Measurements from ENCODE around the gene GLIS1.

The GLIS1 gene

GRCh38 chr1:53622531-53622930 lies 116.4 kb downstream of the GLIS1 start:
- H3K9me3 Mint-ChIP-seq: no peaks in the 10 kb centered on the region
- DNase-seq: no peak
- no peak for ATAC-seq
- H3K27me3 Mint-ChIP-seq: no peaks in the 10 kb centered on the region
- no peaks in the 10 kb centered on the region for H3K4me1 Mint-ChIP-seq
- H3K4me3 Mint-ChIP-seq: no peak overlapping the region
- no peak overlapping the region for H3K27ac Mint-ChIP-seq

- DNase-seq: no peak
- Mint-ChIP-seq H3K27ac (no peak overlapping the region), H3K9me3 (no peaks in the 10 kb centered on the region), H3K4me1 (no peaks in the 10 kb centered on the region), H3K4me3 (no peak overlapping the region), H3K27me3 (no peaks in the 10 kb centered on the region)
- ATAC-seq: no peak
Measured at GRCh38 chr1:53621144-53621543, 117.8 kb downstream of the GLIS1 start.

GRCh38 chr1:53620061-53620855 lies 118.7 kb downstream of the GLIS1 start:
- no peak for DNase-seq
- Mint-ChIP-seq H3K27ac (no peak overlapping the region), H3K4me3 (no peak overlapping the region), H3K9me3 (no peaks in the 10 kb centered on the region), H3K27me3 (no peaks in the 10 kb centered on the region), H3K4me1 (no peaks in the 10 kb centered on the region)
- no peak for ATAC-seq

GRCh38 chr1:53619367-53620060 lies 119.5 kb downstream of the GLIS1 start:
- no peaks in the 10 kb centered on the region for H3K9me3 Mint-ChIP-seq

GRCh38 chr1:53618500-53619366 lies 120.2 kb downstream of the GLIS1 start:
- no peaks in the 10 kb centered on the region for H3K9me3 Mint-ChIP-seq
- H3K27me3 Mint-ChIP-seq: no peaks in the 10 kb centered on the region
- H3K4me3 Mint-ChIP-seq: no peak overlapping the region
- no peak for DNase-seq
- H3K27ac Mint-ChIP-seq: no peak overlapping the region
- H3K4me1 Mint-ChIP-seq: no peaks in the 10 kb centered on the region
- ATAC-seq: no peak

More at GRCh38 chr1:53619367-53620060, 119.5 kb downstream of the GLIS1 start:
- H3K4me3 Mint-ChIP-seq: no peak overlapping the region
- no peaks in the 10 kb centered on the region for H3K27me3 Mint-ChIP-seq
- H3K27ac Mint-ChIP-seq: no peak overlapping the region
- H3K4me1 Mint-ChIP-seq: no peaks in the 10 kb centered on the region
- DNase-seq (no peak), ATAC-seq (no peak)

- Mint-ChIP-seq H3K9me3 (no peaks in the 10 kb centered on the region), H3K27ac (no peak overlapping the region)
Measured at GRCh38 chr1:53617851-53618499, 121.0 kb downstream of the GLIS1 start.

GRCh38 chr1:53617382-53617781 lies 121.6 kb downstream of the GLIS1 start:
- no peak overlapping the region for H3K4me3 Mint-ChIP-seq
- no peak for DNase-seq
- H3K27me3 Mint-ChIP-seq: no peaks in the 10 kb centered on the region
- H3K4me1 Mint-ChIP-seq: no peaks in the 10 kb centered on the region
- H3K27ac Mint-ChIP-seq: no peak overlapping the region
- no peaks in the 10 kb centered on the region for H3K9me3 Mint-ChIP-seq
- ATAC-seq: no peak

More at GRCh38 chr1:53617851-53618499, 121.0 kb downstream of the GLIS1 start:
- ATAC-seq (no peak), DNase-seq (no peak)
- H3K4me1 Mint-ChIP-seq: no peaks in the 10 kb centered on the region
- no peak overlapping the region for H3K4me3 Mint-ChIP-seq
- H3K27me3 Mint-ChIP-seq: no peaks in the 10 kb centered on the region

GRCh38 chr1:53616927-53617326 lies 122.0 kb downstream of the GLIS1 start:
- DNase-seq (no peak), ATAC-seq (no peak)
- H3K4me1 Mint-ChIP-seq: no peaks in the 10 kb centered on the region
- peaks cover 0 to 1% of the 10 kb centered on the region in 2 donors for H3K9me3 Mint-ChIP-seq
- H3K27ac Mint-ChIP-seq: no peak overlapping the region
- no peaks in the 10 kb centered on the region for H3K27me3 Mint-ChIP-seq
- no peak overlapping the region for H3K4me3 Mint-ChIP-seq

GRCh38 chr1:53616511-53616910 lies 122.5 kb downstream of the GLIS1 start:
- Mint-ChIP-seq H3K27me3 (no peaks in the 10 kb centered on the region), H3K27ac (no peak overlapping the region)
- DNase-seq: no peak

GRCh38 chr1:53615101-53615500 lies 123.9 kb downstream of the GLIS1 start:
- DNase-seq: no peak
- H3K9me3 Mint-ChIP-seq: peaks cover 6 to 20% of the 10 kb centered on the region in 2 donors

More at GRCh38 chr1:53616511-53616910, 122.5 kb downstream of the GLIS1 start:
- no peak for ATAC-seq
- Mint-ChIP-seq H3K4me3 (no peak overlapping the region), H3K4me1 (no peaks in the 10 kb centered on the region), H3K9me3 (peaks cover 0 to 6% of the 10 kb centered on the region in 2 donors)

GRCh38 chr1:53614231-53615021 lies 124.5 kb downstream of the GLIS1 start:
- H3K9me3 Mint-ChIP-seq: peaks cover 6 to 24% of the 10 kb centered on the region in 2 donors
- no peaks in the 10 kb centered on the region for H3K27me3 Mint-ChIP-seq
- H3K4me1 Mint-ChIP-seq: no peaks in the 10 kb centered on the region
- H3K27ac Mint-ChIP-seq: no peak overlapping the region
- ATAC-seq (no peak), DNase-seq (no peak)
- no peak overlapping the region for H3K4me3 Mint-ChIP-seq

More at GRCh38 chr1:53615101-53615500, 123.9 kb downstream of the GLIS1 start:
- H3K27me3 Mint-ChIP-seq: no peaks in the 10 kb centered on the region
- H3K27ac Mint-ChIP-seq: no peak overlapping the region
- H3K4me1 Mint-ChIP-seq: no peaks in the 10 kb centered on the region
- no peak for ATAC-seq
- no peak overlapping the region for H3K4me3 Mint-ChIP-seq

GRCh38 chr1:53608676-53609075 lies 130.3 kb downstream of the GLIS1 start:
- no peak overlapping the region for H3K4me3 Mint-ChIP-seq
- no peak for ATAC-seq
- peaks cover 6 to 25% of the 10 kb centered on the region in 2 donors for H3K9me3 Mint-ChIP-seq
- no peaks in the 10 kb centered on the region for H3K27me3 Mint-ChIP-seq
- H3K27ac Mint-ChIP-seq: no peak overlapping the region
- H3K4me1 Mint-ChIP-seq: no peaks in the 10 kb centered on the region
- no peak for DNase-seq

- no peak overlapping the region for H3K27ac Mint-ChIP-seq
- peaks cover 6 to 25% of the 10 kb centered on the region in 2 donors for H3K9me3 Mint-ChIP-seq
- H3K4me3 Mint-ChIP-seq: no peak overlapping the region
- no peaks in the 10 kb centered on the region for H3K27me3 Mint-ChIP-seq
- H3K4me1 Mint-ChIP-seq: no peaks in the 10 kb centered on the region
- no peak for ATAC-seq
- no peak for DNase-seq
Measured at GRCh38 chr1:53608071-53608470, 130.9 kb downstream of the GLIS1 start.

GRCh38 chr1:53606651-53607051 lies 132.3 kb downstream of the GLIS1 start:
- ATAC-seq (no peak), DNase-seq (no peak)
- Mint-ChIP-seq H3K4me3 (no peak overlapping the region), H3K4me1 (no peaks in the 10 kb centered on the region), H3K9me3 (peaks cover 6 to 21% of the 10 kb centered on the region in 2 donors), H3K27me3 (no peaks in the 10 kb centered on the region), H3K27ac (no peak overlapping the region)

All from stimulated activated naive CD8-positive, alpha-beta T cell treated with anti-CD3 and anti-CD28 coated beads, Interleukin-15, amount 100 ng/mL, for 72 hours (primary cell).